SK-N-SH (cell line): ENCODE measurements around the gene UBE2E1. TPM values are rescaled to one million over a fixed set of nuclear protein-coding genes. Genes with fewer than 3 reads are reported as not detected.

ENCODE experiments used
- CTCF ChIA-PET: fragments of 300-600, 350-600 bp; formaldehyde crosslinking; extraction: SDS; loops from one replicate; lab custom pipeline; 2021; lab: Yijun Ruan, JAX
- POLR2A ChIA-PET: fragments of 350-600 bp; sonication (Branson Sonifier 250); formaldehyde crosslinking; extraction: SDS; loops from one replicate; lab custom pipeline; 2020; ENCODE audit warnings: antibody characterized with exemption, inconsistent platforms; lab: Yijun Ruan, JAX
- DNase-seq: peaks from one replicate; pipeline ENCODE4 v3.0.0; 2012
- H2AFZ ChIP-seq: fragments of 200-600 bp; sonication (generic); 2 replicates; pipeline ENCODE4 v1.8.1; 2016; ENCODE audit warnings: antibody characterized with exemption, mild to moderate bottlenecking, low read depth
- H3F3A ChIP-seq: fragments of 200-600 bp; sonication (generic); replicated peaks from 2 replicates; pipeline ENCODE3; 2016; ENCODE audit warnings: antibody characterized with exemption, mild to moderate bottlenecking; ENCODE audit not compliant: insufficient read depth
- H3K27ac ChIP-seq, 2 experiments: fragments of 200-500 bp in 1 of 2; fragments of 200-600 bp in 1 of 2; sonication (Bioruptor generic) in 1 of 2; sonication (generic), shearing (Covaris generic) in 1 of 2; 2 replicates each; pipeline versions ENCODE4 v1.5.1 to v1.6.1; 2014 to 2016; ENCODE audit warnings: low read depth in 2 of 2, inconsistent platforms in 1 of 2, low read length in 1 of 2, mild to moderate bottlenecking in 1 of 2, mixed read lengths in 1 of 2
- H3K27me3 ChIP-seq: fragments of 200-600 bp; sonication (generic), shearing (Covaris generic); 2 replicates; pipeline ENCODE4 v1.6.1; 2016; ENCODE audit warnings: mixed run types; ENCODE audit not compliant: insufficient read depth
- H3K36me3 ChIP-seq, 2 experiments: fragments of 200-500 bp in 1 of 2; fragments of 200-600 bp in 1 of 2; sonication (Bioruptor generic) in 1 of 2; sonication (generic) in 1 of 2; replicated peaks in 1 of 2; 2 replicates each; pipeline versions ENCODE3 to v1.5.1; 2014 to 2016; ENCODE audit warnings: low read length in 1 of 2, mild to moderate bottlenecking in 1 of 2; ENCODE audit not compliant: insufficient read depth in 2 of 2, control insufficient read depth in 1 of 2
- H3K4me1 ChIP-seq, 2 experiments: fragments of 200-500 bp in 1 of 2; fragments of 200-600 bp in 1 of 2; sonication (Bioruptor generic) in 1 of 2; sonication (generic), shearing (Covaris generic) in 1 of 2; 2 replicates each; pipeline versions ENCODE4 v1.5.1 to v1.6.1; 2014 to 2016; ENCODE audit warnings: low read depth in 1 of 2, low read length in 1 of 2, mixed run types in 1 of 2; ENCODE audit not compliant: insufficient read depth in 2 of 2, control insufficient read depth in 1 of 2
- H3K4me2 ChIP-seq: fragments of 200-600 bp; sonication (generic), shearing (Covaris generic); 2 replicates; pipeline ENCODE4 v1.6.1; 2017; ENCODE audit warnings: mixed run types
- H3K4me3 ChIP-seq, 2 experiments: fragments of 200-500 bp in 1 of 2; fragments of 200-600 bp in 1 of 2; sonication (Bioruptor generic) in 1 of 2; sonication (generic), shearing (Covaris generic) in 1 of 2; 2 replicates each; pipeline versions ENCODE4 v1.5.1 to v1.8.1; 2014 to 2016; ENCODE audit warnings: low read depth in 2 of 2, inconsistent platforms in 1 of 2, low read length in 1 of 2, mild to moderate bottlenecking in 1 of 2, mixed read lengths in 1 of 2, moderate library complexity in 1 of 2
- H3K79me2 ChIP-seq: fragments of 200-600 bp; sonication (generic); 2 replicates; pipeline ENCODE4 v1.8.1; 2017; ENCODE audit warnings: mild to moderate bottlenecking; ENCODE audit not compliant: insufficient read depth
- H3K9ac ChIP-seq: fragments of 200-600 bp; sonication (generic); 2 replicates; pipeline ENCODE4 v1.6.1; 2017; ENCODE audit warnings: mixed run types
- H3K9me2 ChIP-seq: fragments of 200-600 bp; sonication (generic); 2 replicates; pipeline ENCODE4 v1.6.1; 2017; ENCODE audit warnings: mixed run types
- H3K9me3 ChIP-seq: fragments of 200-600 bp; sonication (generic); 2 replicates; pipeline ENCODE4 v1.6.1; 2017; ENCODE audit warnings: mixed run types, mild to moderate bottlenecking, moderate library complexity
- H4K20me1 ChIP-seq: fragments of 200-600 bp; sonication (generic); 2 replicates; pipeline ENCODE4 v1.6.1; 2017; ENCODE audit warnings: mild to moderate bottlenecking, mixed run types; ENCODE audit not compliant: insufficient read depth
- CHD2 ChIP-seq: fragments of 150-350 bp; IDR thresholded peaks from 2 replicates; pipeline ENCODE4 v1.6.1; 2018; ENCODE audit warnings: low read length; ENCODE audit not compliant: partially characterized antibody
- ELF1 ChIP-seq: IDR thresholded peaks from 2 replicates; pipeline ENCODE4 v1.4.0; 2012
- EP300 ChIP-seq, 2 experiments: IDR thresholded peaks; 2 replicates each; pipeline versions ENCODE4 v1.4.0 to v1.6.1; 2012; ENCODE audit warnings: borderline replicate concordance in 1 of 2, low read depth in 1 of 2, low read length in 1 of 2
- EZH2phosphoT487 ChIP-seq: fragments of 200-600 bp; sonication (generic); IDR thresholded peaks from 2 replicates; pipeline ENCODE4 v1.6.1; 2017; ENCODE audit warnings: low read depth, mixed run types, mild to moderate bottlenecking, antibody characterized with exemption, moderate library complexity, borderline replicate concordance
- FOSL2 ChIP-seq: IDR thresholded peaks from 2 replicates; pipeline ENCODE4 v1.4.0; 2012; ENCODE audit warnings: low read depth, mild to moderate bottlenecking, moderate library complexity, borderline replicate concordance
- FOXM1 ChIP-seq: IDR thresholded peaks from 2 replicates; pipeline ENCODE4 v1.4.0; 2012; ENCODE audit warnings: low read depth, mild to moderate bottlenecking
- GABPA ChIP-seq: IDR thresholded peaks from 2 replicates; pipeline ENCODE4 v1.4.0; 2012; ENCODE audit warnings: low read depth, mild to moderate bottlenecking
- JUND ChIP-seq: IDR thresholded peaks from 2 replicates; pipeline ENCODE4 v1.4.0; 2012
- MXI1 ChIP-seq: IDR thresholded peaks from 2 replicates; pipeline ENCODE4 v1.6.1; 2012; ENCODE audit warnings: mild to moderate bottlenecking, low read depth, low read length, improper control_type of control experiment
- NFIC ChIP-seq: IDR thresholded peaks from 2 replicates; pipeline ENCODE4 v1.4.0; 2012; ENCODE audit warnings: borderline replicate concordance
- NRF1 ChIP-seq: IDR thresholded peaks from 2 replicates; pipeline ENCODE4 v1.6.1; 2012; ENCODE audit warnings: low read depth, mild to moderate bottlenecking, low read length
- POLR2AphosphoS5 ChIP-seq: IDR thresholded peaks from 2 replicates; pipeline ENCODE4 v1.6.1; 2012; ENCODE audit warnings: low read depth, low read length
- RAD21 ChIP-seq: IDR thresholded peaks from 2 replicates; pipeline ENCODE4 v1.6.1; 2012; ENCODE audit warnings: mild to moderate bottlenecking, low read length
- RCOR1 ChIP-seq: fragments of 150-350 bp; IDR thresholded peaks from 2 replicates; pipeline ENCODE4 v1.6.1; 2017; ENCODE audit warnings: antibody characterized with exemption, low read length
- RFX5 ChIP-seq: IDR thresholded peaks from 2 replicates; pipeline ENCODE4 v1.6.1; 2012; ENCODE audit warnings: mild to moderate bottlenecking, improper control_type of control experiment, low read length
- RXRA ChIP-seq: IDR thresholded peaks from 2 replicates; pipeline ENCODE4 v1.4.0; 2012; ENCODE audit warnings: low read depth, mild to moderate bottlenecking, borderline replicate concordance
- SIN3A ChIP-seq: IDR thresholded peaks from 2 replicates; pipeline ENCODE4 v1.6.1; 2012; ENCODE audit warnings: low read depth, mild to moderate bottlenecking, low read length, moderate library complexity, borderline replicate concordance
- SMC3 ChIP-seq: IDR thresholded peaks from 2 replicates; pipeline ENCODE4 v1.6.1; 2012; ENCODE audit warnings: low read depth, low read length, improper control_type of control experiment
- TCF12 ChIP-seq: IDR thresholded peaks from 2 replicates; pipeline ENCODE4 v1.4.0; 2012
- TEAD4 ChIP-seq: IDR thresholded peaks from 2 replicates; pipeline ENCODE4 v1.4.0; 2012; ENCODE audit warnings: mild to moderate bottlenecking, borderline replicate concordance; ENCODE audit not compliant: insufficient read depth
- YY1 ChIP-seq: IDR thresholded peaks from 2 replicates; pipeline ENCODE4 v1.4.0; 2012; ENCODE audit warnings: low read depth, mild to moderate bottlenecking
- WGBS: methylation state at CpG from one replicate; pipeline ENCODE4 v1.1.6; 2017; ENCODE audit warnings: low lambda C conversion rate; 5-methylcytosine and 5-hydroxymethylcytosine counted together
- polyA plus RNA-seq, 3 experiments: library from polyadenylated mRNA; depleted of rRNA; stranded (reverse); fragments of >200 nt; gene quantifications; 2 replicates each; pipeline ENCODE4 v1.2.3, GENCODE V29; 2012
- TF ChIP-seq, protein P1 (sequence below): fragments of 150-350 bp; IDR thresholded peaks from 2 replicates; pipeline ENCODE4 v1.6.1; 2016; ENCODE audit warnings: mild to moderate bottlenecking, low read depth, low read length
- TF ChIP-seq, protein P2 (sequence below): IDR thresholded peaks from 2 replicates; pipeline ENCODE4 v1.4.0; 2012; ENCODE audit warnings: low read depth, borderline replicate concordance
- TF ChIP-seq, protein P3 (sequence below): fragments of 200-600 bp; sonication (generic); IDR thresholded peaks from 2 replicates; pipeline ENCODE4 v1.6.1; 2017; ENCODE audit warnings: antibody characterized with exemption, mild to moderate bottlenecking, moderate library complexity

Gene UBE2E1
- polyA plus RNA-seq, 1 of the 3 experiments (the other 2 are of a cell fraction), result 59.9 TPM

DNA sequence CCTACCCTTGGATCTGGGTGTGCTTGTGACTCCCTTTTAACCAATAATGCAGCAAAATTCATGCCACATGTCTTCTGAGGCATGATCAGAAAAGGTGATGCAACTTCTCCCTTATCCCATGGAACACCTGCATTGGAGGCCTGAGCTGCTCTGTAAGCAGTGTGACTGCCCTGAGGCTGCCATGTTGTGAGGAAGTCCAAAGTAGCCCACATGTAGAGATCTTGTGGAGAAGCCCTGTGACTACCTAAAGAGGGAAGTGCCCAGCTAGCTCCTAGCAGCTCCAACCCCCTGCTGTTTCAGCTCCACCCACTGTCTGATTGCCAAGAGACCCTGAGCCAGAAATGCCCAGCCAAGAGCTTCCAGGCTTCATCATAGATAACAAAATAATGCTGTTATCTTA lies 132.9 kb downstream of the UBE2E1 start:
- ChIA-PET POLR2A (interaction anchor here (1.2 kb wide), 1 partner anchor 22 kb away, joined by 6 read pairs; the partner anchor contains the start of genes NKIRAS1 and RPL15), CTCF (no interaction called here)
- DNase-seq, result peak; percentile 42
- H3K27ac ChIP-seq, result no peak overlapping the region
- H3K4me2 ChIP-seq, result no peak overlapping the region
- H3F3A ChIP-seq, result no peaks in the 10 kb centered on the region
- peaks cover 0 to 3% of the 10 kb centered on the region in 2 experiments; a peak in 1 of 4 replicates for H3K4me1 ChIP-seq
- no peak overlapping the region for H3K4me3 ChIP-seq
- no peaks in the 10 kb centered on the region for H3K36me3 ChIP-seq
- no peaks in the 10 kb centered on the region for H3K9me2 ChIP-seq
- no peak overlapping the region for H2AFZ ChIP-seq
- no peak overlapping the region for H3K9ac ChIP-seq
- H3K79me2 ChIP-seq, result no peaks in the 10 kb centered on the region
- H3K9me3 ChIP-seq, result no peaks in the 10 kb centered on the region
- TF ChIP-seq NRF1 (no peak), SMC3 (no peak), TEAD4 (no peak), POLR2AphosphoS5 (no peak), TCF12 (no peak), SIN3A (no peak), YY1 (no peak), RCOR1 (no peak), RFX5 (no peak)
- TF ChIP-seq, protein P1, sequence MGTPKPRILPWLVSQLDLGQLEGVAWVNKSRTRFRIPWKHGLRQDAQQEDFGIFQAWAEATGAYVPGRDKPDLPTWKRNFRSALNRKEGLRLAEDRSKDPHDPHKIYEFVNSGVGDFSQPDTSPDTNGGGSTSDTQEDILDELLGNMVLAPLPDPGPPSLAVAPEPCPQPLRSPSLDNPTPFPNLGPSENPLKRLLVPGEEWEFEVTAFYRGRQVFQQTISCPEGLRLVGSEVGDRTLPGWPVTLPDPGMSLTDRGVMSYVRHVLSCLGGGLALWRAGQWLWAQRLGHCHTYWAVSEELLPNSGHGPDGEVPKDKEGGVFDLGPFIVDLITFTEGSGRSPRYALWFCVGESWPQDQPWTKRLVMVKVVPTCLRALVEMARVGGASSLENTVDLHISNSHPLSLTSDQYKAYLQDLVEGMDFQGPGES, result no peak
- TF ChIP-seq, protein P2, sequence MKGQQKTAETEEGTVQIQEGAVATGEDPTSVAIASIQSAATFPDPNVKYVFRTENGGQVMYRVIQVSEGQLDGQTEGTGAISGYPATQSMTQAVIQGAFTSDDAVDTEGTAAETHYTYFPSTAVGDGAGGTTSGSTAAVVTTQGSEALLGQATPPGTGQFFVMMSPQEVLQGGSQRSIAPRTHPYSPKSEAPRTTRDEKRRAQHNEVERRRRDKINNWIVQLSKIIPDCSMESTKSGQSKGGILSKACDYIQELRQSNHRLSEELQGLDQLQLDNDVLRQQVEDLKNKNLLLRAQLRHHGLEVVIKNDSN, result no peak
- H3K27me3 ChIP-seq, result no peaks in the 10 kb centered on the region
- H4K20me1 ChIP-seq, result no peaks in the 10 kb centered on the region

DNA sequence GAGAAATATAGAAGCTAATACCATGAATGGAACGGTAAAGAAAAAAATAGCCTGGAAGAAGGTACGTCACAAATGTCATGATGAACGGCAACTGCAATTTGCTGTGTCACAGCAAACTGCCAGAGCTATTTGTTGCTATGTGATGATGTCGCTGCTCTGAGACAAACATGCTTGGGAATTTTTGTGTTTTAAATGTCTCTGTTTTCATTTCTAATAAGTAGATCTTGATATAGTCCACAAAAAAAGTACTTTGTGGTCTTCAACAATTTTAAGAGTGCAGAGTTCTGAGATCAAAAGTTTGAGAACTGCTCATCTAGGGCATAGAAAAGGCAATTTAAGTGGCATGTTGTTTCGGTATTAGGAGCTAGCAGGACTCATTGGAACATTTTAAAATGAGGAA lies 135.0 kb downstream of the UBE2E1 start:
- H3K9me2 ChIP-seq, result no peaks in the 10 kb centered on the region
- no peak for DNase-seq
- H3K4me2 ChIP-seq, result no peak overlapping the region
- H3K27ac ChIP-seq, result no peak overlapping the region
- no peak for TF ChIP-seq TEAD4
- no peak for TF ChIP-seq FOXM1
- TF ChIP-seq RFX5, result no peak
- TF ChIP-seq, protein P3, sequence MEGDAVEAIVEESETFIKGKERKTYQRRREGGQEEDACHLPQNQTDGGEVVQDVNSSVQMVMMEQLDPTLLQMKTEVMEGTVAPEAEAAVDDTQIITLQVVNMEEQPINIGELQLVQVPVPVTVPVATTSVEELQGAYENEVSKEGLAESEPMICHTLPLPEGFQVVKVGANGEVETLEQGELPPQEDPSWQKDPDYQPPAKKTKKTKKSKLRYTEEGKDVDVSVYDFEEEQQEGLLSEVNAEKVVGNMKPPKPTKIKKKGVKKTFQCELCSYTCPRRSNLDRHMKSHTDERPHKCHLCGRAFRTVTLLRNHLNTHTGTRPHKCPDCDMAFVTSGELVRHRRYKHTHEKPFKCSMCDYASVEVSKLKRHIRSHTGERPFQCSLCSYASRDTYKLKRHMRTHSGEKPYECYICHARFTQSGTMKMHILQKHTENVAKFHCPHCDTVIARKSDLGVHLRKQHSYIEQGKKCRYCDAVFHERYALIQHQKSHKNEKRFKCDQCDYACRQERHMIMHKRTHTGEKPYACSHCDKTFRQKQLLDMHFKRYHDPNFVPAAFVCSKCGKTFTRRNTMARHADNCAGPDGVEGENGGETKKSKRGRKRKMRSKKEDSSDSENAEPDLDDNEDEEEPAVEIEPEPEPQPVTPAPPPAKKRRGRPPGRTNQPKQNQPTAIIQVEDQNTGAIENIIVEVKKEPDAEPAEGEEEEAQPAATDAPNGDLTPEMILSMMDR, result no peak
- TF ChIP-seq EP300 (IDR thresholded peaks at IDR 0.05; ENCODE audit: borderline replicate concordance in 1 of 2, low read depth in 1 of 2, low read length in 1 of 2), result no peak
- no peak for TF ChIP-seq ELF1
- no peak for TF ChIP-seq RXRA
- no peak for TF ChIP-seq NFIC
- no peak for TF ChIP-seq RAD21
- TF ChIP-seq GABPA, result no peak
- no peak for TF ChIP-seq MXI1
- TF ChIP-seq FOSL2, result no peak
- TF ChIP-seq EZH2phosphoT487, result no peak
- TF ChIP-seq CHD2, result no peak
- TF ChIP-seq TCF12, result no peak
- no peak for TF ChIP-seq JUND
- TF ChIP-seq, all 33 proteins: peak for 0
- Histone ChIP-seq H2AFZ (no peak overlapping the region), H3K9ac (no peak overlapping the region), H3K9me3 (no peaks in the 10 kb centered on the region), H4K20me1 (no peaks in the 10 kb centered on the region), H3K4me1 (peaks cover 0 to 7% of the 10 kb centered on the region in 2 experiments; a peak in 2 of 4 replicates), H3K79me2 (no peaks in the 10 kb centered on the region), H3F3A (peaks cover 3% of the 10 kb centered on the region), H3K4me3 (no peak overlapping the region), H3K27me3 (no peaks in the 10 kb centered on the region), H3K36me3 (no peaks in the 10 kb centered on the region)
- ChIA-PET CTCF (no interaction called here), POLR2A (interaction anchor here (2.2 kb wide), 1 partner anchor 24 kb away, joined by 6 read pairs; the partner anchor contains the start of genes NKIRAS1 and RPL15)
- WGBS, result 87% methylated on average over 5 of the region's 5 CpGs
